ENCODE results near the gene BDH2. TPM values are rescaled to one million over a fixed set of nuclear protein-coding genes. Genes with fewer than 3 reads are reported as not detected.

Gene BDH2
- total RNA-seq, 4 donors from 2014 or later, result 16.4 to 47.1 (median 32.2) TPM

DNA sequence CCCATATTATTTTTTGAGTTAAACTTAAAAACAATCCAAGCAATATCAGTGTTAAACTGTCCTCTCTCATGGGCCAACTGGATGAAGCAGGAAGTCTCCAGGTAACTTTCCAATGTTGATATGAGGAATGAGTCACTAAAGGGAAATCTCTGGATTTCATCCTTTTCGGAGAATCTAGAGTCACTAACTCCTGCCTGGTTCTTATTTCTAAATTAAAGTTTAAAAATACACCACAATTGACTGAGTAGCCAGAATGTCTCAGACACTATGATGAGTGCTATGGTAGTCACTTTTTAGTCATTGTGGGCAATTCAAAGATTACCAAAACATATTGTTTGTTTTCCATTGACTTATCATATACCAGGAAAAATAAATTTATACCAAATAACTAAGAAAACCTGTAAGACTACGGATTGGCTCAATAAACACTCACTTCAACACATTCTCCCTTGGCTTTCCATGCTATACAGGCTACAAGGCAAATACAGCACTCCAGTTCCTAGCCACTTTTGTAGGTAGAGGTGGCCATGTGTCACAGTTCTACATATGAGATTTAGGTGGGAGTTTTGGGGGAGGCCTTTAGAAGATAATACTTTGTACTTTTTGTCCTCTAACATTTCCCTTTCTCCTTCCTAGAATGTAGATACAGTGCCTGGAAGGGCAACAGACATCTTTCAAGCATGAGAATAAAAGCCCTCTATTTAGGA is 31.6 kb downstream of the BDH2 start:
- TF ChIP-seq POLR2A (IDR thresholded peaks at IDR 0.05) (no peak), CTCF (IDR thresholded peaks at IDR 0.05) (no peak)
- H3K27ac ChIP-seq, result no peak overlapping the region
- no peaks in the 10 kb centered on the region for H3K9me3 ChIP-seq
- H3K4me3 ChIP-seq, result no peak overlapping the region
- 73 to 80% methylated on average over 2 of the region's 2 CpGs for WGBS, 2 donors
- intact Hi-C loops (cut with DNase I), result no loop called here
- H3K4me1 ChIP-seq, result no peaks in the 10 kb centered on the region
- DNase-seq, result no peak
- H3K36me3 ChIP-seq, result peaks cover 0 to 10% (median 0%) of the 10 kb centered on the region in 3 donors
- no peaks in the 10 kb centered on the region for H3K27me3 ChIP-seq

- Histone ChIP-seq H3K4me3 (no peak overlapping the region), H3K4me1 (no peaks in the 10 kb centered on the region), H3K36me3 (peaks cover 0 to 8% (median 0%) of the 10 kb centered on the region in 3 donors), H3K27ac (no peak overlapping the region), H3K9me3 (no peaks in the 10 kb centered on the region), H3K27me3 (no peaks in the 10 kb centered on the region)
- no peak for DNase-seq
- intact Hi-C loops (cut with DNase I), result no loop called here
- 94 to 98% methylated on average over 2 of the region's 2 CpGs for WGBS, 2 donors
- TF ChIP-seq CTCF (IDR thresholded peaks at IDR 0.05) (no peak), POLR2A (IDR thresholded peaks at IDR 0.05) (no peak)
These were observed 39.0 kb downstream of the BDH2 start for GRCh38 chr4:103060453-103061148.

GRCh38 chr4:103054030-103054429 is 45.6 kb downstream of the BDH2 start:
- TF ChIP-seq CTCF (IDR thresholded peaks at IDR 0.05), result no peak
- TF ChIP-seq POLR2A (IDR thresholded peaks at IDR 0.05), result no peak
- no peaks in the 10 kb centered on the region for H3K27me3 ChIP-seq
- 87 to 98% methylated on average over 3 of the region's 3 CpGs for WGBS, 2 donors
- no peak overlapping the region for H3K4me3 ChIP-seq
- intact Hi-C loops (cut with DNase I), result no loop called here
- no peaks in the 10 kb centered on the region for H3K9me3 ChIP-seq
- DNase-seq, result no peak
- H3K36me3 ChIP-seq, result peaks cover 0 to 12% (median 0%) of the 10 kb centered on the region in 3 donors
- H3K27ac ChIP-seq, result no peak overlapping the region
- no peaks in the 10 kb centered on the region for H3K4me1 ChIP-seq

DNA sequence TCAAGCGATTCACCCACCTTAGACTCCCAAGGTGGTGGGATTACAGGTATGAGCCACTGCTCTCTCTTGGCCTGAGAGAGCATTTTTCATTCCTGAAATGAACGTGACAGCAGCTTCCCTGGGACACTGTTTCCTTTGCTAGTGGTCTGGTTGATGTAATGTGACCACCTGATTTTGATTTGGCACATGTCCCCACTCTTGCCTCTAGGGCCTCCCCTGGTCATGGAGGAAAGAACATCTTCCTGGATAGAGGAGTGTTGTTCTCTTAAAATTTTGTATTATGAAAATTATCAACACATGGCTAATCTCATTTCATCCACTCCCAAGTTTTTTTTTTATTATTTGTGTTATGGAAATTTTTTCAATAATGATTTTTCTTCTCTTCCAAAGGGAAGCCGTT is 46.9 kb downstream of the BDH2 start:
- H3K27ac ChIP-seq, result no peak overlapping the region
- H3K4me3 ChIP-seq, result no peak overlapping the region
- no peaks in the 10 kb centered on the region for H3K9me3 ChIP-seq
- WGBS, 2 donors, result 79 to 97% methylated on average over 2 of the region's 3 CpGs
- intact Hi-C loops (cut with DNase I), result no loop called here
- no peaks in the 10 kb centered on the region for H3K4me1 ChIP-seq
- H3K36me3 ChIP-seq, result peaks cover 0 to 19% (median 0%) of the 10 kb centered on the region in 3 donors
- TF ChIP-seq POLR2A (IDR thresholded peaks at IDR 0.05), result no peak
- no peak for TF ChIP-seq CTCF (IDR thresholded peaks at IDR 0.05)
- H3K27me3 ChIP-seq, result no peaks in the 10 kb centered on the region
- DNase-seq, result no peak

DNA sequence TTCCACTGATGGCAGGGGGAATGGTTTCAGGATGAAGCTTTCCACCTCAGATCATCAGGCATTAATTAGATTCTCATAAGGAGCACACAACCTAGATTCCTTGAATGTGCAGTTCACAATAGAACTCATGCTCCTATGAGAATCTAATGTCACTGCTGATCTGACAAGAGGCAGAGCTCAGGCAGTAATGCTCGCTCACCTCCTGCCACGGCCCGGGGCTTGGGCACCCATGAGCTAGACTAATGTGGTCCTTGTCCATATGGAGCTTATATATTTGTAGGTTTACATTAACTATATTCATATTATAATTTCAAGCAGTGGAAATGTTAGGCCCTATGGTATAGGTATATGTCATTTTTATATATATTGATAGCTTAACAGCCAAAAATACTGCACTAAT is 47.5 kb downstream of the BDH2 start:
- H3K27ac ChIP-seq, result no peak overlapping the region
- intact Hi-C loops (cut with DNase I), result no loop called here
- no peaks in the 10 kb centered on the region for H3K4me1 ChIP-seq
- DNase-seq, result no peak
- WGBS, 2 donors, result 87 to 89% methylated on average over 3 of the region's 3 CpGs
- H3K27me3 ChIP-seq, result no peaks in the 10 kb centered on the region
- TF ChIP-seq CTCF (IDR thresholded peaks at IDR 0.05), result no peak
- TF ChIP-seq POLR2A (IDR thresholded peaks at IDR 0.05), result no peak
- H3K36me3 ChIP-seq, result peaks cover 0 to 19% (median 0%) of the 10 kb centered on the region in 3 donors
- H3K4me3 ChIP-seq, result no peak overlapping the region
- H3K9me3 ChIP-seq, result no peaks in the 10 kb centered on the region

Data from esophagus squamous epithelium (tissue), 5 donors.